GM12873 (cell line): Measurements from ENCODE around the gene LCE3C.

Experiments used
- TF ChIP-seq, protein P1 (sequence below): IDR thresholded peaks from 2 replicates; pipeline ENCODE4 v1.5.1; 2012; ENCODE audit warnings: low read depth, mild to moderate bottlenecking, moderate library complexity, low read length, control low read depth; ENCODE audit not compliant: insufficient read depth; ENCODE audit errors: missing control alignments

LCE3C gene

DNA sequence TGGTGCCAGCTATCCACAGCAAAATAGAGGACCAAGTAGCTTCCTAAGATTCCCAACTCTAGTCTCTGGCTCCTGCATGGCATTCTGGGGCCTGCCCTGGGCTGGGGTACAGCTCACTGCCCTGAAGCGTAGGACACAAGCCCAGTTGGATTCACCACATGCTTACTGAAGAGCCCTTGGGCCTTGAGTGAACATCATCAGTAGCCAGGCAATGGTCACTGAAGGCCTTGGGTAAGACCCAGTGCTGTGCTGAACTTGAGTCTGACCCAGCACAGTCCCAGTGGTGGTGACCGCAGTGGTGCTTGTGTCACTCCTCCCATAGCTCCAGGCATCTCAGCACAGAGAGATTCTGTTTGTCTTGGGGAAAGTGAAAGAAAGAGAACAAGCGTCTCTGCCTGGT is 30.6 kb downstream of the LCE3C start:
- TF ChIP-seq, protein P1, sequence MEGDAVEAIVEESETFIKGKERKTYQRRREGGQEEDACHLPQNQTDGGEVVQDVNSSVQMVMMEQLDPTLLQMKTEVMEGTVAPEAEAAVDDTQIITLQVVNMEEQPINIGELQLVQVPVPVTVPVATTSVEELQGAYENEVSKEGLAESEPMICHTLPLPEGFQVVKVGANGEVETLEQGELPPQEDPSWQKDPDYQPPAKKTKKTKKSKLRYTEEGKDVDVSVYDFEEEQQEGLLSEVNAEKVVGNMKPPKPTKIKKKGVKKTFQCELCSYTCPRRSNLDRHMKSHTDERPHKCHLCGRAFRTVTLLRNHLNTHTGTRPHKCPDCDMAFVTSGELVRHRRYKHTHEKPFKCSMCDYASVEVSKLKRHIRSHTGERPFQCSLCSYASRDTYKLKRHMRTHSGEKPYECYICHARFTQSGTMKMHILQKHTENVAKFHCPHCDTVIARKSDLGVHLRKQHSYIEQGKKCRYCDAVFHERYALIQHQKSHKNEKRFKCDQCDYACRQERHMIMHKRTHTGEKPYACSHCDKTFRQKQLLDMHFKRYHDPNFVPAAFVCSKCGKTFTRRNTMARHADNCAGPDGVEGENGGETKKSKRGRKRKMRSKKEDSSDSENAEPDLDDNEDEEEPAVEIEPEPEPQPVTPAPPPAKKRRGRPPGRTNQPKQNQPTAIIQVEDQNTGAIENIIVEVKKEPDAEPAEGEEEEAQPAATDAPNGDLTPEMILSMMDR: no peak

DNA sequence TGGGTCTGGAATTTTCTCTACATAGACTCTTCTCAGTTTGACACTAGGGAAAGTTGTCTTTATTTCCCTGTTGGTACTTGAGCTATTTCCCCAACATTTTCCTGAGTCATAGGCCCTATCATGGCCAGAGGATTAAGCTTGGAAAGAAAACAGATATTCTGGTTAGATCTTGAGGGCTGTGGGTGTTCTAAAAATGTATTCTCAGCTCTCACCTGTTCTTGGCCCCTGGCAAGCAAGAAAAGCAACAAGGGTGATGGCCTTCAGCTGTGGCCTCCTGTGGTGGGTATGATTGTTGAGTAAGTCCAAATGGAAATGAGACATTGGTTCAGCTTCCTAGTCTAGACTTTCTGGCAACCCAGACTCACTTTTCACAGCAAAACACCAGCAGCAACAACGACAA is 40.3 kb downstream of the LCE3C start:
- TF ChIP-seq, protein P1: no peak

DNA sequence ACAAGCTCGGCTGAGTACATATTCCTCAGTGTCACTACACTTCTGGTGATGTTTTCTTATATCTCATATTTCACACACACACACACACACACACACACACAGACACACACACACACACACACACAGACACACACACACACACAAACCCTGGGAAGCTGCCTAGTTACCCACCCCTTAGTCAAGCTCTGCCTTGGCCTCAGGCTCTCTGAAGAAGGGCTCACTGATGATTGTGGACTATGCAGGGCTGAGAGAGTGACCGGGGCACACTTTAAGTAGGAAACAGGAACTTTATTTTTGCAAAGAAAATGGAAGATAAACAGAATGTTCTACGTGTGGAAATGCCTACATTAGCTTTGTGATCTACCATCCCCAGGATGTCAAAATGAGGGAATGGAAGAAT is 43.9 kb downstream of the LCE3C start:
- TF ChIP-seq, protein P1: no peak

DNA sequence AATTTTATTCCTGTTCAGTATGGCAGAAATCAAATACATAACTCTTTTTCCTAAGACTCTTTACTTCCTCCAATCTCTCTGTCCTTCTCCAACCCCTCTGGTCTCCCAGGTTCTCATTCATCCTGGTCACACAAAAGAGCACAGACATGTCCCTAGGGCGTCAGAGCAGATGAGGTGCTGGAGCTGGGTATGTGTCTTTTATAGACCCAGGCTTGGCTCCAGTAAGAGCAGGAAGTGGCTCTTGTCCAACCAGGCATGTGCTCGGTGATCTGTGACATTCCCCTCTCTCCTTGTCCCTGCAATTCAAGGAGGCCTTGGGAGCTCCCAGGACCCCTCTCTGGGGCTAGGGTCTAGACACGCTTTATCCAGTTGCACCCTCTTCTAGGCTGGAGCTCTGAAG is 45.1 kb downstream of the LCE3C start:
- TF ChIP-seq, protein P1: no peak

DNA sequence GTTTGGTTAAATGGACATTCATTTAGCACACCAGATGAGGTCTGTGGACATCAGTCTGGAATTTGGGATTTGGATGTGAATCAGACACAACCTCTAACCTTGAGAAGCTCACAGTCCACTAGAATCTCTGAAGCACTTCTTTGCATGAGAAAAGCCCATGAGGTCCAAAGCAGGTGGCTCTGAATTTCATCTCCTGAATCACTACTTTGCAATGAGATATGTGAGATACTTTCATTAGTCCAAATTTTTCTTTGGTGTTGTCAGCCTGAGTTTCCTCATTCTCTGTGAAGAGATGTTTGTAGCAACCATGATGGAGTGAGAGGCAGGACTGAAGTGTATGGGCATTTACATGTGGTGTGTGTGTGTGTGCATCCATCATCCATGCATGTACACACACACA is 46.6 kb downstream of the LCE3C start:
- TF ChIP-seq, protein P1: no peak
